GM19468 (cell line): ENCODE data around the gene SLC2A6.

ENCODE experiments used
- ATAC-seq: cut with Tn5 transposase; IDR thresholded peaks from one replicate; pipeline ENCODE4 v1.9.1; 2021; ENCODE audit warnings: mild to moderate bottlenecking, moderate library complexity, moderate number of reproducible peaks; ENCODE audit not compliant: unreplicated experiment; ENCODE audit errors: extremely low read depth

The SLC2A6 gene

GRCh38 chr9:133516256-133516960 is 37.5 kb upstream of the SLC2A6 start:
- ATAC-seq: no peak

- ATAC-seq: no peak
These were observed 36.8 kb upstream of the SLC2A6 start for GRCh38 chr9:133515615-133516255.

- ATAC-seq: no peak
These were observed 36.3 kb upstream of the SLC2A6 start for GRCh38 chr9:133515240-133515610.

- no peak for ATAC-seq
These were observed 35.8 kb upstream of the SLC2A6 start for GRCh38 chr9:133514460-133515239.

GRCh38 chr9:133513214-133514100 is 34.6 kb upstream of the SLC2A6 start:
- ATAC-seq: no peak

GRCh38 chr9:133512253-133513213 is 33.6 kb upstream of the SLC2A6 start:
- ATAC-seq: no peak

GRCh38 chr9:133511607-133512006 is 32.7 kb upstream of the SLC2A6 start:
- ATAC-seq: no peak

GRCh38 chr9:133510926-133511505 is 32.1 kb upstream of the SLC2A6 start:
- ATAC-seq: no peak

- ATAC-seq: no peak
These were observed 30.5 kb upstream of the SLC2A6 start for GRCh38 chr9:133509179-133510083.

- ATAC-seq: no peak
These were observed 29.1 kb upstream of the SLC2A6 start for GRCh38 chr9:133508046-133508445.

GRCh38 chr9:133507246-133507965 is 28.5 kb upstream of the SLC2A6 start:
- ATAC-seq: no peak

- ATAC-seq: no peak
These were observed 27.7 kb upstream of the SLC2A6 start for GRCh38 chr9:133506653-133507038.

GRCh38 chr9:133505901-133506652 is 27.2 kb upstream of the SLC2A6 start:
- ATAC-seq: no peak

- ATAC-seq: no peak
These were observed 26.4 kb upstream of the SLC2A6 start for GRCh38 chr9:133505186-133505830.

- no peak for ATAC-seq
These were observed 23.2 kb upstream of the SLC2A6 start for GRCh38 chr9:133502112-133502511.

GRCh38 chr9:133499892-133500270 is 21.0 kb upstream of the SLC2A6 start:
- no peak for ATAC-seq
